Keratinocyte (primary cell): Measurements from ENCODE around the gene ADGRG6. TPM values are rescaled to one million over a fixed set of nuclear protein-coding genes. Genes with fewer than 3 reads are reported as not detected.

Experiments used
- DNase-seq: peaks from one replicate; pipeline ENCODE4 v3.0.0-alpha.2; 2011; ENCODE audit warnings: low read depth, missing footprints, low spot score
- FAIRE-seq: peaks from 2 replicates; lab custom pipeline; 2011; peaks lifted over from hg19 to GRCh38; lab: Jason Lieb, UNC
- H2AFZ ChIP-seq: 2 replicates; pipeline ENCODE4 v1.6.0; 2012; ENCODE audit warnings: low read length, control low read depth, inconsistent platforms; ENCODE audit not compliant: control insufficient read depth
- H3K27ac ChIP-seq: 2 replicates; pipeline ENCODE4 v1.5.1; 2011; ENCODE audit warnings: low read length; ENCODE audit not compliant: control insufficient read depth, insufficient read depth
- H3K27me3 ChIP-seq: 3 replicates; pipeline ENCODE4 v1.6.0; 2011; ENCODE audit warnings: low read length; ENCODE audit not compliant: control insufficient read depth, insufficient read depth; ENCODE audit errors: extremely low read depth
- H3K36me3 ChIP-seq, 2 experiments: 2 replicates in 1 of 2; 3 replicates in 1 of 2; pipeline ENCODE4 v1.5.1; 2011; ENCODE audit warnings: low read length in 2 of 2, mild to moderate bottlenecking in 1 of 2; ENCODE audit not compliant: control insufficient read depth in 2 of 2, insufficient read depth in 2 of 2; ENCODE audit errors: extremely low read depth in 1 of 2
- H3K4me1 ChIP-seq: 3 replicates; pipeline ENCODE4 v1.5.1; 2011; ENCODE audit warnings: low read length; ENCODE audit not compliant: control insufficient read depth, insufficient read depth; ENCODE audit errors: extremely low read depth
- H3K4me2 ChIP-seq: 3 replicates; pipeline ENCODE4 v1.6.0; 2011; ENCODE audit warnings: low read depth, low read length; ENCODE audit not compliant: control insufficient read depth, insufficient read depth; ENCODE audit errors: extremely low read depth
- H3K4me3 ChIP-seq, 3 experiments: fragments of 200-600 bp in 1 of 3; sonication (generic) in 1 of 3; 2 replicates in 2 of 3; 3 replicates in 1 of 3; pipeline ENCODE4 v1.5.1; 2011 to 2016; ENCODE audit warnings: low read length in 3 of 3, mild to moderate bottlenecking in 3 of 3, control low read depth in 2 of 3, inconsistent platforms in 1 of 3, low read depth in 1 of 3, mixed read lengths in 1 of 3, mixed run types in 1 of 3, moderate library complexity in 1 of 3; ENCODE audit not compliant: control insufficient read depth in 2 of 3, insufficient read depth in 2 of 3; ENCODE audit errors: extremely low read depth in 1 of 3
- H3K79me2 ChIP-seq: 2 replicates; pipeline ENCODE4 v1.6.0; 2012; ENCODE audit warnings: low read length; ENCODE audit not compliant: control insufficient read depth, insufficient read depth
- H3K9ac ChIP-seq: 3 replicates; pipeline ENCODE4 v1.6.0; 2011; ENCODE audit warnings: low read length; ENCODE audit not compliant: control insufficient read depth, insufficient read depth; ENCODE audit errors: extremely low read depth
- H3K9me1 ChIP-seq: 3 replicates; pipeline ENCODE4 v1.6.0; 2011; ENCODE audit warnings: low read length; ENCODE audit not compliant: control insufficient read depth, insufficient read depth; ENCODE audit errors: extremely low read depth
- H3K9me3 ChIP-seq: 2 replicates; pipeline ENCODE4 v1.5.1; 2012; ENCODE audit warnings: low read depth, low read length; ENCODE audit not compliant: control insufficient read depth
- H4K20me1 ChIP-seq: 3 replicates; pipeline ENCODE4 v1.6.0; 2011; ENCODE audit warnings: low read length; ENCODE audit not compliant: control insufficient read depth, insufficient read depth; ENCODE audit errors: extremely low read depth
- CTCF ChIP-seq, 3 experiments: IDR thresholded peaks in 1 of 3; conservative IDR thresholded peaks in 1 of 3; optimal IDR thresholded peaks in 1 of 3; 2 replicates in 2 of 3; 3 replicates in 1 of 3; pipeline versions ENCODE3 to v1.5.1; 2011; ENCODE audit warnings: low read length in 3 of 3, mild to moderate bottlenecking in 3 of 3, moderate library complexity in 2 of 3, control low read depth in 1 of 3, inconsistent platforms in 1 of 3; ENCODE audit not compliant: insufficient read depth in 2 of 3; ENCODE audit errors: extremely low read depth in 1 of 3
- EZH2 ChIP-seq: IDR thresholded peaks from one replicate; pipeline ENCODE4 v1.6.1; 2012; ENCODE audit warnings: inconsistent platforms, mild to moderate bottlenecking, low read length, moderate library complexity
- dilution Hi-C: fragments of 300-500 bp; cut with MboI; formaldehyde crosslinking; loops from one replicate; pipeline ENCODE4 v1.7.0; 2020; ENCODE audit warnings: low sequenced_read_pairs; ENCODE audit not compliant: extremely low pct_ligation_motif_present
- polyA plus RNA-seq, 5 experiments: library from polyadenylated mRNA; depleted of rRNA in 3 of 5; stranded (reverse) in 3 of 5; stranded (forward) in 1 of 5; unstranded in 1 of 5; fragments of >200 nt; gene quantifications; 1 replicate in 1 of 5; 2 replicates in 3 of 5; 3 replicates in 1 of 5; pipeline versions ENCODE4 v1.2.1 to v1.2.3, GENCODE V29; 2011 to 2012; ENCODE audit warnings: missing spikeins in 2 of 5, low read depth in 1 of 5, low replicate concordance in 1 of 5

Gene ADGRG6
- polyA plus RNA-seq, 1 donor (not counting 4 experiments of a cell fraction or from before 2014, with no cell fraction given): 20.1 TPM

- H3K27ac ChIP-seq: no peak overlapping the region
- H2AFZ ChIP-seq: no peak overlapping the region
- no peaks in the 10 kb centered on the region for H3K9me3 ChIP-seq
- H4K20me1 ChIP-seq: no peaks in the 10 kb centered on the region
- no peaks in the 10 kb centered on the region for H3K27me3 ChIP-seq
- TF ChIP-seq EZH2 (no peak), CTCF (optimal IDR thresholded peaks at IDR 0.05 in 1 of 3, IDR thresholded peaks at IDR 0.05 in 1 of 3, conservative IDR thresholded peaks at IDR 0.05 in 1 of 3; ENCODE audit: extremely low read depth in 1 of 3, insufficient read depth in 2 of 3, low read length in 3 of 3) (no peak)
- dilution Hi-C loops: no loop called here
- H3K4me3 ChIP-seq: no peak overlapping the region
- no peak overlapping the region for H3K9ac ChIP-seq
- H3K4me2 ChIP-seq: no peak overlapping the region
- DNase-seq: no peak
- no peaks in the 10 kb centered on the region for H3K79me2 ChIP-seq
- H3K36me3 ChIP-seq: no peaks in the 10 kb centered on the region
- peaks cover 14% of the 10 kb centered on the region for H3K4me1 ChIP-seq
- peak; percentile 43 for FAIRE-seq
- no peaks in the 10 kb centered on the region for H3K9me1 ChIP-seq
Observed at GRCh38 chr6:142334294-142334693, 32.5 kb downstream of the ADGRG6 start.

DNA sequence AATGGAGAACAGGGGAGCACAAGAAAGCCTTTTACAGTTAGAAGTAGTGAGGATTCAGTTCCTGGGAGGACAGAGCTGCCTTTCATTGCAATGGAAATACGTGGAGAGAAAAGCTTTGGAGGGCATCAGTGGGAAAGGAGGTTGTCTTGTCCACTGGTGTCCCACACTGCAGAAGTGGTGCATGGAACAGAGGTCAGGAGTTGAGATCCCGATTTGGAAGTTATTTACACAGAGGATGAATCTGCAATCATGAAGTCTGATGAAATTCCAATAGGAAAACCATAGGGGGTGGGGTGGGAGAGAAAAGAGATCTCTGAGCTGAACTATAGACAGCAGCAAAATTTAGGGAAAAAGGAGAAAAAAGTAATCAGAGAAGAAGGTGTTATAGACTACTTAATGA, 33.6 kb downstream of the ADGRG6 start:
- no peaks in the 10 kb centered on the region for H4K20me1 ChIP-seq
- dilution Hi-C loops: no loop called here
- H2AFZ ChIP-seq: no peak overlapping the region
- no peaks in the 10 kb centered on the region for H3K9me3 ChIP-seq
- no peak for TF ChIP-seq CTCF (optimal IDR thresholded peaks at IDR 0.05 in 1 of 3, IDR thresholded peaks at IDR 0.05 in 1 of 3, conservative IDR thresholded peaks at IDR 0.05 in 1 of 3; ENCODE audit: extremely low read depth in 1 of 3, insufficient read depth in 2 of 3, low read length in 3 of 3)
- no peak for TF ChIP-seq EZH2
- H3K9ac ChIP-seq: no peak overlapping the region
- H3K27me3 ChIP-seq: no peaks in the 10 kb centered on the region
- no peak overlapping the region for H3K4me3 ChIP-seq
- no peaks in the 10 kb centered on the region for H3K36me3 ChIP-seq
- no peaks in the 10 kb centered on the region for H3K79me2 ChIP-seq
- H3K4me2 ChIP-seq: no peak overlapping the region
- no peaks in the 10 kb centered on the region for H3K9me1 ChIP-seq
- peaks cover 14% of the 10 kb centered on the region for H3K4me1 ChIP-seq
- DNase-seq (no peak), FAIRE-seq (no peak)
- no peak overlapping the region for H3K27ac ChIP-seq
